ENCODE measurements around the gene AKAP13.

DNA sequence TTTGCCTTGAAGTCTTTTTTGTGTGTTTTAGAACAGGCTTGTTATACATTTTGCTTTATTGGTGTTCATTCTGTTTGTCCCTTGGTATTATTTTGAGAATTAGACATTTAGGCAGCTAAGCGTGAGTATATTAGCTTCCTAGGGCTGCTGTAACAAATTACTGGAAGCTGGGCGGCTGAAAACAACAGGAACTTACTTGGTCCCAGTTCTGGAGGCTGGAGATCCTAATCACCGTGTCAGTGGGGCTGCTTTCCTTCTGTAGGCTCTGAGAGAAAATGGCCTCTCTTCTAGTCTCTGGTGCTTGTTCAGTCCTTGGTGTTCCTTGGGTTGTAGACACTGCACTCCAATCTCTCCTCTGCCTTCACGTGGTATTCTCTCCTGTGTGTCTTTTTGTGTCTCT is 272.1 kb downstream of the AKAP13 start:
- TF ChIP-seq TAF1 (IDR thresholded peaks at IDR 0.05; ENCODE audit: low read depth, low read length), result no peak
- no peak for TF ChIP-seq POLR2A (IDR thresholded peaks at IDR 0.05; ENCODE audit: low read depth, low read length)

Measured in GM12891 (cell line).